Prostate gland (tissue), 2 donors: ENCODE results near the gene CHMP3.

ENCODE experiments used
- CTCF ChIP-seq, 4 experiments: fragments of 200-600 bp in 2 of 4; fragments of 450-650 bp in 2 of 4; sonication (generic) in 2 of 4; IDR thresholded peaks; 1 replicate in 3 of 4; 2 replicates in 1 of 4; pipeline ENCODE4 v1.5.1; 2016 to 2019; ENCODE audit warnings: antibody characterized with exemption in 4 of 4, mild to moderate bottlenecking in 2 of 4, moderate library complexity in 2 of 4
- POLR2A ChIP-seq: fragments of 450-650 bp; IDR thresholded peaks from one replicate; pipeline ENCODE4 v1.6.1; 2016; ENCODE audit warnings: antibody characterized with exemption, mild to moderate bottlenecking
- POLR2AphosphoS5 ChIP-seq: sonication (generic); formaldehyde crosslinking; IDR thresholded peaks from one replicate; pipeline ENCODE4 v1.6.1; 2017; ENCODE audit warnings: antibody characterized with exemption

DNA sequence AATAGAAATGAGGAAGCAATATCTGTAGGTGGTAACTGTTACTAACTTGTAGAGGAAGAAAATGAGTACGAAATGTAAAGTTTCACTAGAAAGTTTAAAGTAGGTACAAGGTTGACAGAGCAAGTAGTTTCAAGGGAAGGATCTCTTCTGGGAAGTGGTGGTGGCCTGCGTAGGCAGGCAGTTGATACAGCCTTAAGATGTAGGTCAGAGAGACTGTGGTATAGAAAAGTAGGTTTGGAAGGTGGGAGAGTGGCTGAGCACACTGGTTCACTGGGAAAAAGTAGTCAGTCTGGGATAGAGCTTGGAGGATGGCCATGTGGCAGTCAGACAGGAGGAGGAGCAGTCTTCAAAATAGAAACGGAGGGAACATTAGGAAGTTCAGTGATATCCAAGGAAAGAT, 98.6 kb downstream of the CHMP3 start:
- TF ChIP-seq POLR2A: no peak
- TF ChIP-seq CTCF (IDR thresholded peaks at IDR 0.05): no peak
- no peak for TF ChIP-seq POLR2AphosphoS5
